ENCODE results near the gene PRELID3B. TPM values are rescaled to one million over a fixed set of nuclear protein-coding genes. Genes with fewer than 3 reads are reported as not detected.

Gene PRELID3B
- total RNA-seq, 1 experiment from 2014 or later, result 83.4 TPM

DNA sequence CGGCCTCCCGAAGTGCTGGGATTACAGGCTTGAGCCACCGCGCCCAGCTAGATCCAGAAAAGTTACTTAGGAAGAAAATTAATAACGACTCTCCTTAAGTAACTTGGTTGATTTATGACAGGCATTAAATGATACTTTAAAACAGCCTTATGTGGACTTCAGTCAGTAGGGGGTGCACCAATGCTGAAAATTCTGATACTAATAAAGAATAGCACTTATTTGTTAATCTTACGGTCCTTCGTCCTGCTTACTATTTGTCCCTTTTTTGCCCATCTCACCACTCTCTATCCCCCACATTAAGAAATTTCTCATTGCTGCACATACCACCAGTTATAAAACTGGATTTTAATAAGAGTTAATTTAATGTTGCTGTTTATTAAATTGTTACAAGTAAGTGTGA, 12.7 kb upstream of the PRELID3B start:
- H3K4me1 ChIP-seq (ENCODE audit: insufficient read depth, low read length, poor library complexity, severe bottlenecking), result no peaks in the 10 kb centered on the region
- intact Hi-C loops (cut with micrococcal nuclease; ENCODE audit: unreplicated experiment), result no loop called here
- H3K9me3 ChIP-seq (ENCODE audit: low read depth, low read length, poor library complexity, severe bottlenecking), result no peaks in the 10 kb centered on the region
- no peak overlapping the region for H3K4me3 ChIP-seq (ENCODE audit: low read depth, low read length, poor library complexity, severe bottlenecking)
- no peaks in the 10 kb centered on the region for H3K36me3 ChIP-seq (ENCODE audit: insufficient read depth, low read length, poor library complexity, severe bottlenecking)
- no peak for TF ChIP-seq EZH2 (IDR thresholded peaks at IDR 0.05; ENCODE audit: borderline replicate concordance, low read depth, low read length, poor library complexity, severe bottlenecking)
- TF ChIP-seq, protein P1, sequence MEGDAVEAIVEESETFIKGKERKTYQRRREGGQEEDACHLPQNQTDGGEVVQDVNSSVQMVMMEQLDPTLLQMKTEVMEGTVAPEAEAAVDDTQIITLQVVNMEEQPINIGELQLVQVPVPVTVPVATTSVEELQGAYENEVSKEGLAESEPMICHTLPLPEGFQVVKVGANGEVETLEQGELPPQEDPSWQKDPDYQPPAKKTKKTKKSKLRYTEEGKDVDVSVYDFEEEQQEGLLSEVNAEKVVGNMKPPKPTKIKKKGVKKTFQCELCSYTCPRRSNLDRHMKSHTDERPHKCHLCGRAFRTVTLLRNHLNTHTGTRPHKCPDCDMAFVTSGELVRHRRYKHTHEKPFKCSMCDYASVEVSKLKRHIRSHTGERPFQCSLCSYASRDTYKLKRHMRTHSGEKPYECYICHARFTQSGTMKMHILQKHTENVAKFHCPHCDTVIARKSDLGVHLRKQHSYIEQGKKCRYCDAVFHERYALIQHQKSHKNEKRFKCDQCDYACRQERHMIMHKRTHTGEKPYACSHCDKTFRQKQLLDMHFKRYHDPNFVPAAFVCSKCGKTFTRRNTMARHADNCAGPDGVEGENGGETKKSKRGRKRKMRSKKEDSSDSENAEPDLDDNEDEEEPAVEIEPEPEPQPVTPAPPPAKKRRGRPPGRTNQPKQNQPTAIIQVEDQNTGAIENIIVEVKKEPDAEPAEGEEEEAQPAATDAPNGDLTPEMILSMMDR (conservative IDR thresholded peaks at IDR 0.05; ENCODE audit: low read depth, low read length), result peak; percentile 34; the same call in 1 of the 2 replicates
- POLR2A ChIA-PET (ENCODE audit: low non-redundant PET), result no interaction called here
- BruUV-seq (replicated peaks), result no TSS peak
- CTCF ChIA-PET, result interaction anchor here (0.7 kb wide), 1 partner anchor 33 kb away, joined by 3 read pairs; no protein-coding TSS in a partner anchor
- H3K27ac ChIP-seq (ENCODE audit: low read depth, low read length, poor library complexity, severe bottlenecking), result no peak overlapping the region
- peaks cover 58% of the 10 kb centered on the region for H3K27me3 ChIP-seq (replicated peaks; ENCODE audit: insufficient read depth, low read depth, low read length, poor library complexity)
- DNase-seq (ENCODE audit: low spot score), result peak; percentile 22

DNA sequence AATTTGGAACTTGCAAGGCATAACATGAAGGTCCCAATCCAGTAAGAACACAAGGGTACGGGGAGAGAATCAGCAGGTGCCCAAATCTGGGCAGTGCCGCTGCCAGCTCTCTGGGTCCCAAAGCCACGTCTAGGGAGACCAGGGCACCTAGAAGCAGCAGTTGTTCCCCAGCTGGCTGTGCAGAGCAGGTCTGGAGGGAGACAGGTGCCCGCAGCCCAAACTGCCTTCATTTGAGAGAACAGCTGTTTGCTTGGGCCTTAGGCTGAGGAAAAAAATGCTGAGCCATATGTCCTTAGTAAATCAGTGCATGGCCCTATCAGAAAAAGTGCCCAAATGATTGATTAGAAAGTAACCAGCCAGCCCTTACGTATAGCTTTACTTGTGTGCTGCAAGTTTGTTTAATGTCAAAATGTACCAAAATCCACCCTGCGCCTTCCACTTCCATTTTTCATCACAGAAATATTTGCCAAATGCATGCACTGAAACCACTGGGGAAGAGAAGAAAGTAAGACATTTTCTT, 9.1 kb upstream of the PRELID3B start:
- Histone ChIP-seq H3K27me3 (replicated peaks; ENCODE audit: insufficient read depth, low read depth, low read length, poor library complexity) (peaks cover 54% of the 10 kb centered on the region), H3K27ac (ENCODE audit: low read depth, low read length, poor library complexity, severe bottlenecking) (no peak overlapping the region), H3K4me1 (ENCODE audit: insufficient read depth, low read length, poor library complexity, severe bottlenecking) (no peaks in the 10 kb centered on the region), H3K4me3 (ENCODE audit: low read depth, low read length, poor library complexity, severe bottlenecking) (no peak overlapping the region), H3K36me3 (ENCODE audit: insufficient read depth, low read length, poor library complexity, severe bottlenecking) (no peaks in the 10 kb centered on the region), H3K9me3 (ENCODE audit: low read depth, low read length, poor library complexity, severe bottlenecking) (no peaks in the 10 kb centered on the region)
- TF ChIP-seq, protein P1 (conservative IDR thresholded peaks at IDR 0.05; ENCODE audit: low read depth, low read length), result no peak
- no peak for TF ChIP-seq EZH2 (IDR thresholded peaks at IDR 0.05; ENCODE audit: borderline replicate concordance, low read depth, low read length, poor library complexity, severe bottlenecking)
- intact Hi-C loops (cut with micrococcal nuclease; ENCODE audit: unreplicated experiment), result no loop called here
- POLR2A ChIA-PET (ENCODE audit: low non-redundant PET), result no interaction called here
- CTCF ChIA-PET, result no interaction called here
- BruUV-seq (replicated peaks), result no TSS peak
- DNase-seq (ENCODE audit: low spot score), result no peak

DNA sequence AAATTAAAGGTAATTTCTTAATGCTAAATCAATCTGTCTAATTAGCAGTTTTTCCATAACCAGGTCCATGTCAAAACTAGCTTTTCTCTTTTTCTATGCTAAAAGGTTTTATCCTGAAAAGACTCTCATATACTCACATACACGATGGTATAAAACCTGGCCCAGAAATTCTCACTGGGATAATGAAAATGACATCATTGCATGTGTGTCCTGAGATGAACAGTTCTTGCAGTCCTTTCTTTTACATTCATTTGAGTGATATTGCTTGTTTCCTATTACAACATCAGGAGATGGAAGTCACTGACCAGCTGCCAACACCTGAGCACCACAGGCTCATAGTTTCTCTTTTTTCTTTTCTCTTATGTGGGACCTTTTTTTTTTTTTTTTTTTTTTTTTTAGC, 7.9 kb upstream of the PRELID3B start:
- CTCF ChIA-PET, result no interaction called here

More for the DNA sequence above, 7.9 kb upstream of the PRELID3B start:
- Histone ChIP-seq H3K36me3 (ENCODE audit: insufficient read depth, low read length, poor library complexity, severe bottlenecking) (no peaks in the 10 kb centered on the region), H3K27ac (ENCODE audit: low read depth, low read length, poor library complexity, severe bottlenecking) (no peak overlapping the region), H3K9me3 (ENCODE audit: low read depth, low read length, poor library complexity, severe bottlenecking) (no peaks in the 10 kb centered on the region), H3K4me3 (ENCODE audit: low read depth, low read length, poor library complexity, severe bottlenecking) (no peak overlapping the region), H3K27me3 (replicated peaks; ENCODE audit: insufficient read depth, low read depth, low read length, poor library complexity) (peaks cover 42% of the 10 kb centered on the region), H3K4me1 (ENCODE audit: insufficient read depth, low read length, poor library complexity, severe bottlenecking) (no peaks in the 10 kb centered on the region)
- POLR2A ChIA-PET (ENCODE audit: low non-redundant PET), result no interaction called here
- no peak for DNase-seq (ENCODE audit: low spot score)
- intact Hi-C loops (cut with micrococcal nuclease; ENCODE audit: unreplicated experiment), result no loop called here
- BruUV-seq (replicated peaks), result no TSS peak
- no peak for TF ChIP-seq EZH2 (IDR thresholded peaks at IDR 0.05; ENCODE audit: borderline replicate concordance, low read depth, low read length, poor library complexity, severe bottlenecking)
- TF ChIP-seq, protein P1 (conservative IDR thresholded peaks at IDR 0.05; ENCODE audit: low read depth, low read length), result no peak
